Measurements from ENCODE around the gene KRT71.

KRT71 gene

GRCh38 chr12:52552681-52553195, at the start of gene KRT71:
Gene KRT71 (minus strand): TSS chr12:52553145. CDS start chr12:52553077, 68 bp downstream.
- Histone ChIP-seq H4K20me1 (ENCODE audit: insufficient read depth, low read length, poor library complexity, severe bottlenecking) (no peaks in the 10 kb centered on the region), H3K9me2 (replicated peaks; ENCODE audit: low read depth, low read length) (no peaks in the 10 kb centered on the region), H3K4me2 (ENCODE audit: low read depth, low read length, poor library complexity, severe bottlenecking) (no peak within 1 kb of the TSS), H3K36me3 (ENCODE audit: insufficient read depth, low read length) (no peaks in the 10 kb centered on the region), H2AFZ (ENCODE audit: low read length) (no peak within 1 kb of the TSS), H3F3A (ENCODE audit: low read depth) (no peaks in the 10 kb centered on the region), H3K9me3 (ENCODE audit: insufficient read depth, low read depth, low read length) (no peaks in the 10 kb centered on the region), H3K4me3 (ENCODE audit: low read length, poor library complexity, severe bottlenecking) (no peak within 1 kb of the TSS), H3K4me1 (ENCODE audit: insufficient read depth, low read length, poor library complexity, severe bottlenecking) (no peaks in the 10 kb centered on the region), H3K79me2 (ENCODE audit: insufficient read depth, low read length) (no peaks in the 10 kb centered on the region), H3K27me3 (ENCODE audit: insufficient read depth, low read length, poor library complexity, severe bottlenecking) (no peaks in the 10 kb centered on the region), H3K9ac (ENCODE audit: low read depth, low read length, poor library complexity, severe bottlenecking) (no peak within 1 kb of the TSS)
- TF ChIP-seq, protein P1, sequence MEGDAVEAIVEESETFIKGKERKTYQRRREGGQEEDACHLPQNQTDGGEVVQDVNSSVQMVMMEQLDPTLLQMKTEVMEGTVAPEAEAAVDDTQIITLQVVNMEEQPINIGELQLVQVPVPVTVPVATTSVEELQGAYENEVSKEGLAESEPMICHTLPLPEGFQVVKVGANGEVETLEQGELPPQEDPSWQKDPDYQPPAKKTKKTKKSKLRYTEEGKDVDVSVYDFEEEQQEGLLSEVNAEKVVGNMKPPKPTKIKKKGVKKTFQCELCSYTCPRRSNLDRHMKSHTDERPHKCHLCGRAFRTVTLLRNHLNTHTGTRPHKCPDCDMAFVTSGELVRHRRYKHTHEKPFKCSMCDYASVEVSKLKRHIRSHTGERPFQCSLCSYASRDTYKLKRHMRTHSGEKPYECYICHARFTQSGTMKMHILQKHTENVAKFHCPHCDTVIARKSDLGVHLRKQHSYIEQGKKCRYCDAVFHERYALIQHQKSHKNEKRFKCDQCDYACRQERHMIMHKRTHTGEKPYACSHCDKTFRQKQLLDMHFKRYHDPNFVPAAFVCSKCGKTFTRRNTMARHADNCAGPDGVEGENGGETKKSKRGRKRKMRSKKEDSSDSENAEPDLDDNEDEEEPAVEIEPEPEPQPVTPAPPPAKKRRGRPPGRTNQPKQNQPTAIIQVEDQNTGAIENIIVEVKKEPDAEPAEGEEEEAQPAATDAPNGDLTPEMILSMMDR (conservative IDR thresholded peaks at IDR 0.05; ENCODE audit: low read length) = no peak
- no peak for TF ChIP-seq EZH2phosphoT487 (IDR thresholded peaks at IDR 0.05; ENCODE audit: borderline replicate concordance)

- no peak overlapping the region for H2AFZ ChIP-seq (ENCODE audit: low read length)
- H3F3A ChIP-seq (ENCODE audit: low read depth) = no peaks in the 10 kb centered on the region
- H3K79me2 ChIP-seq (ENCODE audit: insufficient read depth, low read length) = no peaks in the 10 kb centered on the region
- TF ChIP-seq, protein P1 (conservative IDR thresholded peaks at IDR 0.05; ENCODE audit: low read length) = no peak
- TF ChIP-seq EZH2phosphoT487 (IDR thresholded peaks at IDR 0.05; ENCODE audit: borderline replicate concordance) = no peak
- no peaks in the 10 kb centered on the region for H3K9me2 ChIP-seq (replicated peaks; ENCODE audit: low read depth, low read length)
- H3K36me3 ChIP-seq (ENCODE audit: insufficient read depth, low read length) = no peaks in the 10 kb centered on the region
- H3K4me3 ChIP-seq (ENCODE audit: low read length, poor library complexity, severe bottlenecking) = no peak overlapping the region
- H3K9me3 ChIP-seq (ENCODE audit: insufficient read depth, low read depth, low read length) = no peaks in the 10 kb centered on the region
- H3K4me1 ChIP-seq (ENCODE audit: insufficient read depth, low read length, poor library complexity, severe bottlenecking) = peaks cover 12% of the 10 kb centered on the region
- H3K27me3 ChIP-seq (ENCODE audit: insufficient read depth, low read length, poor library complexity, severe bottlenecking) = no peaks in the 10 kb centered on the region
- no peak overlapping the region for H3K9ac ChIP-seq (ENCODE audit: low read depth, low read length, poor library complexity, severe bottlenecking)
- H4K20me1 ChIP-seq (ENCODE audit: insufficient read depth, low read length, poor library complexity, severe bottlenecking) = no peaks in the 10 kb centered on the region
- H3K4me2 ChIP-seq (ENCODE audit: low read depth, low read length, poor library complexity, severe bottlenecking) = no peak overlapping the region
These were observed 49.6 kb upstream of the KRT71 start for GRCh38 chr12:52602552-52602951.

GRCh38 chr12:52601671-52602070, 48.7 kb upstream of the KRT71 start:
- no peak overlapping the region for H2AFZ ChIP-seq (ENCODE audit: low read length)
- peaks cover 12% of the 10 kb centered on the region for H3K4me1 ChIP-seq (ENCODE audit: insufficient read depth, low read length, poor library complexity, severe bottlenecking)
- no peaks in the 10 kb centered on the region for H3K9me3 ChIP-seq (ENCODE audit: insufficient read depth, low read depth, low read length)
- H3K9ac ChIP-seq (ENCODE audit: low read depth, low read length, poor library complexity, severe bottlenecking) = no peak overlapping the region
- no peak for TF ChIP-seq EZH2phosphoT487 (IDR thresholded peaks at IDR 0.05; ENCODE audit: borderline replicate concordance)
- TF ChIP-seq, protein P1 (conservative IDR thresholded peaks at IDR 0.05; ENCODE audit: low read length) = no peak
- no peaks in the 10 kb centered on the region for H3K9me2 ChIP-seq (replicated peaks; ENCODE audit: low read depth, low read length)
- no peaks in the 10 kb centered on the region for H4K20me1 ChIP-seq (ENCODE audit: insufficient read depth, low read length, poor library complexity, severe bottlenecking)
- no peaks in the 10 kb centered on the region for H3F3A ChIP-seq (ENCODE audit: low read depth)
- no peak overlapping the region for H3K4me3 ChIP-seq (ENCODE audit: low read length, poor library complexity, severe bottlenecking)
- no peaks in the 10 kb centered on the region for H3K27me3 ChIP-seq (ENCODE audit: insufficient read depth, low read length, poor library complexity, severe bottlenecking)
- H3K79me2 ChIP-seq (ENCODE audit: insufficient read depth, low read length) = no peaks in the 10 kb centered on the region
- no peaks in the 10 kb centered on the region for H3K36me3 ChIP-seq (ENCODE audit: insufficient read depth, low read length)
- H3K4me2 ChIP-seq (ENCODE audit: low read depth, low read length, poor library complexity, severe bottlenecking) = no peak overlapping the region

Data from Loucy (cell line).